NCI-H345 (cell line): ENCODE results near the gene GPC5.
"Not testable (repeated sequence)": the region's sequence is repeated elsewhere in the genome, so short reads cannot be mapped to it uniquely, and the experiment has no call there.

Source experiments
- DNase-seq: peaks from one replicate; lab custom pipeline; 2025; lab: John Stamatoyannopoulos, UW

The GPC5 gene

GRCh38 chr13:91778123-91778522, 379.7 kb downstream of the GPC5 start:
- no peak for DNase-seq

DNA sequence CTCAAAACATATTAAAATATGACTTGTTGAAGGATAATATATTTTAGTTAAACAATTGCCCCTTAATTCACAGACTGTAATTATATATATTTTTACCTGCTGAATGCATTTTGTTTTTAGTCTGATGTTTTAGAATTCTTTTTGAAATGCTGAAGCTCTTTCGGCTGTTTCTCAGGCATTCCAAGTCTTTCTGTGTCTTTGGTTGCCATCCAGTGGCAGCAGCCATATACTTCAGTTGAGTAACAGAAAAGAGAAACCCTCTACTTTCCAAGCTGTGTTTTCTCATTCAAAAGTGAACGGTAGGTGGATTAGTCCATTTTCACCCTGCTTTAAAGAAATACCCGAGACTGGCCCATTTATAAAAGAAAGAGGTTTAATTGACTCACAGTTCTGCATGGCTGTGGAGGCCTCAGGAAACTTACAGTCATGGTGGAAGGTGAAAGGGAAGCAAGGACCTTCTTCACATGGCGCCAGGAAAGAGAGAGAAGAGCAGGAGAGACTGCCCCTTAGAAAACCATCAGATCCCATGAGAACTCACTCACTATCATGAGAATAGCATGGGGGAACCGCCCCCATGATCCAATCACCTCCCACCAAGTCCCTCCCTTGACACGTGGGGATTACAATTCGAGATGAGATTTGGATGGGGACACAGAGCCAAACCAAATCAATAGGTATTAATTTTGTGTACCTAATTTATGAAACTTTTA, 383.7 kb downstream of the GPC5 start:
- not testable (repeated sequence) for DNase-seq

- DNase-seq, result no peak
Observed at GRCh38 chr13:91785431-91786119, 387.2 kb downstream of the GPC5 start.

- no peak for DNase-seq
Observed at GRCh38 chr13:91792054-91792453, 393.6 kb downstream of the GPC5 start.

DNA sequence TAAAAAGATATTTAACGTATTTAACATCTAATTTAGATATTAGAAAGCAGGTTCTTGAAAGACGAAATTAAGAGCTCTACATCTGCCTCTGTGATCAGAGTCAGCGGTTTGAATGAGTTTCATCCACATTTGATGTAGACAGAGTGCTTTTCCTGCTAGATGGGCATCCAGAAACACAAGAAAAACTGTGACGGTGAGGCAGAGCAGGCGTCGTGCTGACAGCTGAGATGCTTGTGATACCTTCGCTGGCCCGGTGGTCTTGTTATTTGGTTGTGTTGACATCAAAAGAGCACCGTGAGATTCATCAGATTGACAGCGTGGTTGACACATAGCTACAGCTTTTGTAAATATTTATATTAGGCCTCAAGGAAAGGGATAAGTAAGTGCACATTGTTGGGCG, 399.1 kb downstream of the GPC5 start:
- DNase-seq, result no peak

DNA sequence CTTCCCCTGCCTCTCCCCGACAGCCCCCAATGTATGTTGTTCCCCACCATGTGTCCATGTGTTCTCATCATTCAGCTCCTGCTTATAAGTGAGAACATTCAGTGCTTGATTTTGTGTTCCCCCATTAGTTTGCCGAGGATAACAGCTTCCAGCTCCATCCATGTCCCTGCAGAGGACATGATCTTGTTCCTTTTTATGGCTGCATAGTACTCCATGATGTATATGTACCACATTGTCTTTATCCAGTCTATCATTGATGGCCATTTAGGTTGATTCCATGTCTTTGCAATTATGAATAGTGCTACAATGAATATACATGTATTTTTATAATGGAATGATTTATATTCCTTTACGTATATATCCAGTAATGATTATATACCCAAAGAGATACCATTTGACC, 399.9 kb downstream of the GPC5 start:
- DNase-seq, result not testable (repeated sequence)

DNA sequence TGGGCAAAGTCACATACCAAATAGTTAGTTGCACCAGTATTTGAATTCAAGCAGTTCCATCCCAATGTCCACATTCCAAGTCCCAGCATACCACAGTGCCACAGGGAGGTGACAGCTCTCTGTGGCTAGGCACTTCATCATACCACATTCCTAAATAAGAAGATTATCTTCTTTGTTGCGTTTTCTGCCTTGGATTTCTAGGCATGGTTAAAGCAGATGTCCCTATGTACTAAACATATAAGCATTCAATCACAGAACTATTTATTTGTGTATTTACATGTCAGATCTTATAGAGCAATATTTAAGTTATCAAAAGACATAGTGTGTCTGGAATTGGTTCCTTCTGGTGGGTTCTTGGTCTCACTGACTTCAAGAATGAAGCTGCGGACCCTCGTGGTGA, 403.4 kb downstream of the GPC5 start:
- DNase-seq, result not testable (repeated sequence)

DNA sequence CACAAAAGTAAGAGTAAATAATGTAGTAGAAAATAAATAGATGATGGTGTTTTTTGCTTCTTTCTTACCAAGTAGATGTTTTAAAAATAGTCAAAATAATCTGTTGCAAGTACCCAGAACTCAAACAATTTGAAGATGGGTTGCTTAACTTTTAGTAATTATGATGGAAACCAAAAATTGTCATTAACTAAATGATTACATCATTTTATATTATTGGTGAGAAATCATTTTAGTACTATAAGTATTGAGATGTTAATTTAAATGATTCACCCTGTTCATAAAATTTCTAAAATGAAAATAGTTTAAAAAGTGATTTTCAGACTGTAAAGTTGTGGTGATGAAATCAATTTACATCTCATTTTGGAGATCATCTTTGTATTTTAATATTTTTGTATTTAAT, 404.5 kb downstream of the GPC5 start:
- DNase-seq, result no peak

DNA sequence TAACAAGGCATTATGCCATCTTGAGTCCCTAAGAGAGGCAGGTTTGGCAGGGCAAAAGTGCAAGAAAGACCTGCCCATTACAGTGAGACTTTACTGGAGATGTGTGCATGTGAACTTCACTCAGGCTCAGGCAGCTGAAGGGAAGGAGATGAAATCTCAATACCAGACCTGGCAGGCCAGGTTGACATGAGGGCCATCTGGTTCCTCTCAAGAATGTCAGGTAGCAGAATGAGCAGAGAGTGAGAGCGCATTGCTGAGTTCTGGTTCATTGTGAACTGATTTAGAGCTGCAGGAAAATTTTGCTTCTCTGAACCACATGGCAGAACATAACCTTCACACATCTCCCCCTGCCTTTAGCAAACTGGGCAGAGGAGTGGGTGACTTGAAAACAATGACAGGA, 406.3 kb downstream of the GPC5 start:
- DNase-seq, result no peak

DNA sequence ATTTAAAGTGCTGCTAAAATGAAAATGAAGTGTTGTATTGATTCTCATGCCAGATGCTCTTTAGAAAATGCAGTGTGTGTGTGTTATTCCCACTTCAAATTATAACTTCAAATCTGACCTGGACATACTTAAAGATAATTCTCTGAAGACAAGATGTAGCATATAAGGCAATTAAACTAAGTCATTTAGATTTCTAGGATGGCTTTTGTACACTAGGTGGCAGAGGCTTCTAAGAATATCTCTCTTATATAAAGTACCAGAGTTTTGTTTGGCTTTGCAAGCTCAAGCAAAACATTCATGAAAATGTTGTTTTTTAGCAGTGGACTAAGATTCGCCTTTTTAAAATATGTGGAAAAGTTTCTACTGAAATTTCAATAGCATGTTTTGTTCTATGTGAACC, 407.2 kb downstream of the GPC5 start:
- no peak for DNase-seq

- DNase-seq, result no peak
Observed at GRCh38 chr13:91809161-91809560, 410.7 kb downstream of the GPC5 start.

DNA sequence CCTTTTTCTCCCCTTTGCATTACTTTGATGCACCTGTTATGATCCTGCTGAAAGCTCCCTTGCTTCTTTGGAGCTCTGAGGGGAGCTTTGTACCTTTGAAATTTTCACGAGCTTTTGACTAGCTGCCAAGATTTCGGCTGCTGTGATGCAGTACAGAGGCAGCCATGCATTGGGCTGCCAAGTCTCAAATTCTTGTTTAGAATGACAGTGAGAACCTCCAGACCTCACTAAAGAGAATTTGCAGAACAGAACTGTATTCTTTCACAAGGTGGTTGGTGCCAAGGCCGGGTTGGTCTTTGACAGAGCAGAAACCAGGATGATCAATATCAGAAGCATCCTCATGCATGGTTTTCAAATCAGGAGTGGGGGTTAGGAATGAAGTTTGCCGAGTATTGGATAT, 414.8 kb downstream of the GPC5 start:
- peak; percentile 70 for DNase-seq

GRCh38 chr13:91816263-91816807, 417.9 kb downstream of the GPC5 start:
- no peak for DNase-seq

DNA sequence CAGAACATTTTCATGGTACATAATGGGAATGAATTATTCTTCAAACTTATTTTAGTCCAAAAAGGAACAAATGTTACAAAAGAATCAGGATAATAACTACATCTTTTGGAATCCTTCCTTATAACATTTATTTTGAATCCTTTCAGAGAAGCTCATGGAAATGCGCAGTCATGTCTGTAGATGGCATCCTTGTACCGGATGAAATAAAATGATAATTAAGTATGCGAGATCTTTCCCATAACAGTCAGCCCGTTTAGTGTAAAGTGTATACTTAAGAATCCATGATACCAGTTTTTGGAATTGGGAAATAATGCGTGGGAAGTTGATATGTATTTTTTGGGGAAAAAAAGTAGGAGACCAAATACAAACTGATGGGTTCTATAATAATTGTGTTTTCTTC, 418.8 kb downstream of the GPC5 start:
- no peak for DNase-seq

DNA sequence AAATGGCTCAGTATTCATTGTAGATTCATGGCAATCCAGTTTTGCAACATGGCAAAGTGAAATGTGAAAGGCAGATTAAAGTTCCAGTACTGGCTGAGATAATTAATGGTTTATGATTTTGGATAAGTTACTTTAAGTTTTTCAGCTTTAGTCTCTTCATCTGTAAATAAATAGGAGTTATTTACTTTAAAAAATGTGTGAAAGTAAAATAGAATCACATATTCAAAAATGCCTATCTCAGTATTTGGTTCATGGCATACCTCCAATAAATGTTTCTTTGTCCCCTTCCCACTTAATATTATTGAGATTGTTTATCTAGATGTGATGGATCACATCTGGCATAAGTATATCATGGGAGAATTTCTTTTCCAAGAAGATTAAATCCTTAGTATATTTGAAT, 426.0 kb downstream of the GPC5 start:
- no peak for DNase-seq

DNA sequence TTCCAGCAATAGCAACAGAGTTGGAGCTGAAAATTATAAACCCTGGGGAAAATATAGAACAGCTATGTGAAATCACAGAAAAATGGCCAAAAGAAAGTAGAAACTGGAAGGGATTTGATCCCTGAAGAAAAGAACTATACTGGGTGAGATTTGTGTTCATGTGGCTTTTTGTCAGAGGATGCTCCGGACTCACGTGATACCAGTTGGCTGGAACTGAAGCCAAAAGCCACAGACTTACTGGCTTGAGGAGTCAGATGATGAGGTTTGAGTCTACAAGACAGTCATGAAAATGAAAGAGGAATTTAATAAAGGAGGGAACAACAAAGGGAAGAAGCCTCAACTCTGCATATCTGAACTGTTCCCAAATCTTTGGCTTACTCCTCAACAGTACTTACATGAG, 427.1 kb downstream of the GPC5 start:
- no peak for DNase-seq

GRCh38 chr13:91836553-91836952, 438.1 kb downstream of the GPC5 start:
- DNase-seq, result no peak

DNA sequence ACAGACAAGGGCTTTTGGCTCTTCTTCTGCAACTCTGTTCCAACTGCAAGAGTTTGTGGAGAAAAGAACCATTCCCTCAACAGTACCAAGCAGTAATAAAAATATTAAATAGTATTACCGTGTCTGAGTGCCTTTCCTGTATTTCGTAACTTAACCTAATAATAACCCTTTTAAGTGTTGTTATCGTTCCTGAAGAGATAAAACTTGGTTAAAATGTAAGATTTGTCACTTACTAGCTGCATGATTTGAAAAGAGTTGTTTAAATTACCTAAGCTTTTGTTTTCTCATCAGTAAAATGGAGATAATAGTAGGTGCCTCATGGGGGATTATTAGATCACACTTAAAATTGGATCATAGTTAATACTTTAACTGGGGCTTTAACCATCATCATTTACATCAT, 447.2 kb downstream of the GPC5 start:
- DNase-seq, result no peak

DNA sequence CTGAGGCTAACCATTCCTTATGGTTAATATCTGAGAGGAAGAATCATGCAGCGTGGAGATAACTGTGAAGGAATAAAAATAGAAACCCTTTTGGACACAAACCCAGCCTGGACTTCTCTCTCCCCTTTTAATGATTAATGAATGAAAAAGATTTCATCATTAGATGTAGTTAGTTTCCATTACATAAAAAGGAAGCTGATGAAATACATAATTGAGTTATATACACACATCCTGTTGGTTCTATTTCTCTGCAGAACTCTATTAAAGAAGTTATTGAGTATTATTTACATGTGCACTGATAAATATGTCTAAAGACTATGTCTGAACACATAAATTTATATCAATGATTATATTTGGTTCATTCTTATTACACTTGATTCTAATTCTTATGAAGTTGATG, 465.3 kb downstream of the GPC5 start:
- no peak for DNase-seq

DNA sequence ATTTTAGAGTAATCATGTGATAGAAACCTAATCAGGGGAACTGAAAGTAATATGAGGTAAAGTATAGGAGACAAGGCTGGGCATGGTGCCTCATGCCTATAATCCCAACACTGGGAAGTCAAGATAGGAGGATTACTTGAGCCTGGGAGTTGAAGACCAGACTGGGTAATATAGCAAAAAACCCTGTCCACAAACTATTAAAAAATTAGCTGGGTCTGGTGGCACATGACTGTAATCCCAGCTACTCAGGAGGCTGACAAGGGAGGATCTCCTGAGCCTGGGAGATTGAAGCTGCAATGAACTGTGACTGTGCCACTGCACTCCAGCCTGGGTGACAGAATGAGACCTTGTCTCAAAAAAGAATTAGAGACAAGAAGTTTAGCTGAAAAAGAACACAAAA, 469.9 kb downstream of the GPC5 start:
- DNase-seq, result no peak

DNA sequence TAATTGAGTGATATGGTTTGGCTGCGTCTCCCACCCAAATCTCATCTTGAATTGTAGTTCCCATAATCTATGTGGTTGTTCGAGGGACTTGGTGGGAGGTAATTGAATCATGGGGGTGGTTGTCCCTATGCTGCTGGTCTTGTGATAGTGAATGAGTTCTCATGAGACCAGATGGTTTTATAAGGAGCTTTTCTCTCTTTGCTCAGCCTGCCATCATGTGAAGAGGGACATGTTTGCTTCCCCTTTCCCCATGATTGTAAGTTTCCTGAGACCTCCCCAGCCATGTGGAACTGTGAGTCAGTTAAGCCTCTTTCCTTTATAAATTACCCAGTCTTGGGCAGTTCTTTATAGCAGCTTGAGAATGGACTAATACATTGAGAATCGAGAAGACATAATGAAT, 480.1 kb downstream of the GPC5 start:
- DNase-seq, result no peak

GRCh38 chr13:91879360-91879759, 480.9 kb downstream of the GPC5 start:
- DNase-seq, result no peak

DNA sequence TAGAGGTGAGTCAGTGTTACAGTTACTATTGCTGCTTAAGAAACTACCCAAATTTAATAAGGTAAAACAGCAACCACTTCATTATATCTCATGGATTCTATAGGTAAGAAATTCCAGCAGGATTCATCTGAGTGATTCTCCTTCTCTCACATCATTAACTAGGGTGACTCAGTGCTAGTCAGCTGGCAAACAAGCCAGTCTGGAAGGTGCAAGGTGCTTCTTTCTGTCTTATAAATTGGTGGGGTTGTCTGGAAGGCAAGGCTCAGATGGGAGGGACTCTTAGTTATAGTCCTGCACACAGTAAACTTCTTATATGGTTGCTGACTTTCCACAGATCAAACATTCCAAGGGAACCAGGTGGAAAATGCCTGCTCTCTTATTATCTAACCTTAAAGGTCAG, 484.5 kb downstream of the GPC5 start:
- DNase-seq, result no peak

GRCh38 chr13:91889641-91890040, 491.2 kb downstream of the GPC5 start:
- DNase-seq, result no peak
